BLaER1 treated with 17β-estradiol and CSF1 and Interleukin-3, amounts not matched to agents 10 nM and 100 nM (cell line): ENCODE data around the gene ZNF385C.
"Not testable (repeated sequence)": the region's sequence is repeated elsewhere in the genome, so short reads cannot be mapped to it uniquely, and the experiment has no call there.

Experiments used
- H3K27ac ChIP-seq, 11 experiments: shearing (Covaris generic); formaldehyde crosslinking; 2 replicates each; pipeline ENCODE4 v1.8.1; 2022
- H3K27me3 ChIP-seq, 11 experiments: shearing (Covaris generic); formaldehyde crosslinking; 2 replicates each; pipeline ENCODE4 v1.8.1; 2022
- H3K36me3 ChIP-seq, 11 experiments: shearing (Covaris generic); formaldehyde crosslinking; 2 replicates each; pipeline ENCODE4 v1.8.1; 2022
- H3K4me1 ChIP-seq, 10 experiments: shearing (Covaris generic); formaldehyde crosslinking; 2 replicates each; pipeline ENCODE4 v1.8.1; 2022
- H3K4me2 ChIP-seq, 11 experiments: shearing (Covaris generic); formaldehyde crosslinking; 2 replicates each; pipeline ENCODE4 v1.8.1; 2022
- H3K4me3 ChIP-seq, 10 experiments: shearing (Covaris generic); formaldehyde crosslinking; 2 replicates each; pipeline ENCODE4 v1.8.1; 2022
- H3K9ac ChIP-seq, 11 experiments: shearing (Covaris generic); formaldehyde crosslinking; 2 replicates each; pipeline ENCODE4 v1.8.1; 2022
- H3K9me3 ChIP-seq, 11 experiments: shearing (Covaris generic); formaldehyde crosslinking; replicated peaks in 1 of 11; 2 replicates each; pipeline ENCODE4 v1.8.1; 2022
- H4K20me1 ChIP-seq, 11 experiments: shearing (Covaris generic); formaldehyde crosslinking; 2 replicates each; pipeline ENCODE4 v1.8.1; 2022
- Cebpa-rat ChIP-seq, 11 experiments: shearing (Covaris generic); IDR thresholded peaks; 2 replicates each; pipeline ENCODE4 v1.8.1; 2022

ZNF385C gene, protein sequence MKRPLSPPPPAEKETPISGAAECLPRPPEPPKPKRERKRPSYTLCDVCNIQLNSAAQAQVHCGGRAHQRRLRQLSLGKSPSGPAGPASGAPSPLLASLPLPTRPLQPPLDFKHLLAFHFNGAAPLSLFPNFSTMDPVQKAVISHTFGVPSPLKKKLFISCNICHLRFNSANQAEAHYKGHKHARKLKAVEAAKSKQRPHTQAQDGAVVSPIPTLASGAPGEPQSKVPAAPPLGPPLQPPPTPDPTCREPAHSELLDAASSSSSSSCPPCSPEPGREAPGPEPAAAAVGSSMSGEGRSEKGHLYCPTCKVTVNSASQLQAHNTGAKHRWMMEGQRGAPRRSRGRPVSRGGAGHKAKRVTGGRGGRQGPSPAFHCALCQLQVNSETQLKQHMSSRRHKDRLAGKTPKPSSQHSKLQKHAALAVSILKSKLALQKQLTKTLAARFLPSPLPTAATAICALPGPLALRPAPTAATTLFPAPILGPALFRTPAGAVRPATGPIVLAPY

DNA sequence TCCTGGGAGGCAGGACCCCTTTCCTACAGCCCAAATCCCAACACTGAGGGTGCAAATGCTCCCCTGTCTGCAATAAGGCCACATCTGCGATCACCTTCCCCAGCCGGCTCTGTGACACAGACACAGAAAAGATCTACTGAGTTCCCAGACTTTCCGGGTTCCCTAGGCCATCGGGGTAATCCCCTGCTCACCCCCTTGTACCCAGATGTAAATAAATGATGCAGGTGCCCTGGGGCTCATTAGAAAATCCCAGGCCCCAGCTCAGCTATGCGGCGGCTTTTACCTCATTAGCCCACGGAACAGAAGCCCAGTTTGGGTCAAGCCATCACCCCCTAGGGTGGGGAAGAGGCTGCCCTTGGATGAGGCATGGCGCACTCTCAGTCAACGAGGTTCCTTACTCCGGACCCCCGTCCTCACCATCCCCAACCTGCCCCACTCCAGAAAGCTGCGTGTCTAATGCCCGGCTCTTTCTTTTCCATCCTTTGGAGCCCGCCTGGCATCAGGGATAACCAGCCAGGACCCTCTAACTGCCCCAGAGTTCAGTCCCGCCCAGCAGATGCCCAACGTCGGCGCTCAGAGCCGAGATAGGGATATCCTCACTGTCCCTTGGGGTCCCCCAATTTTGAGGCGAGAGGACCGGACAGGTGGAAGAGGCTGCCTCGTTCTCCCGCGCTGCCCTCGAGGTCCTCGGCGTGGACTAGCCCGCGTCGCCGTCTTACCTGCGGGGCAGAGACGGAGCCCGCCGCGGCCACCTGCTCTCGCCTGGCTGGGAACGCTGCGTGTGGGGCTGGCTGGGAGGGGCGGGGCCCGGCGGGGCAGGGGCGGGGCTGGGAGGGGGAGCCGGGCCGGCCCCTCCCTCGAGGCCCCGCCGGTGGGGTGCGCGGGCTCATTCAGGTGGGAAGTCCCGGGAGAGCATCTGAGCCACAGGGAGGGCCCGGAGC lies at the start of gene ZNF385C:
TSS of gene ZNF385C (minus strand) at position 783 of the 941 bp plus-strand sequence. CDS start 35,417 bp downstream, outside the sequence.
- Histone ChIP-seq H4K20me1 (0 out of 22 replicates have a peak, but pooled peaks cover 0 to 7% (median 0%) of the 10 kb centered on the region in 11 experiments), H3K36me3 (peaks cover 0 to under 1% (median 0%) of the 10 kb centered on the region in 11 experiments; a peak in 1 of 22 replicates), H3K4me3 (peak within 1 kb of the TSS in 1 of 10 experiments; percentile 24; a peak in 1 of 20 replicates), H3K4me2 (peak within 1 kb of the TSS; percentile 54 to 82 (median 75); a peak in 21 of 22 replicates), H3K27ac (no peak within 1 kb of the TSS), H3K27me3 (peaks cover 19 to 31% (median 21%) of the 10 kb centered on the region in 11 experiments), H3K9ac (0 out of 22 replicates have a peak within 1 kb of the TSS, but pooled peaks of 2 of the 11 experiments have one; percentile 20 to 32), H3K9me3 (no peaks in the 10 kb centered on the region), H3K4me1 (peaks cover 9 to 48% (median 41%) of the 10 kb centered on the region in 10 experiments; a peak in 19 of 20 replicates)
- no peak for TF ChIP-seq Cebpa-rat (IDR thresholded peaks at IDR 0.05)

DNA sequence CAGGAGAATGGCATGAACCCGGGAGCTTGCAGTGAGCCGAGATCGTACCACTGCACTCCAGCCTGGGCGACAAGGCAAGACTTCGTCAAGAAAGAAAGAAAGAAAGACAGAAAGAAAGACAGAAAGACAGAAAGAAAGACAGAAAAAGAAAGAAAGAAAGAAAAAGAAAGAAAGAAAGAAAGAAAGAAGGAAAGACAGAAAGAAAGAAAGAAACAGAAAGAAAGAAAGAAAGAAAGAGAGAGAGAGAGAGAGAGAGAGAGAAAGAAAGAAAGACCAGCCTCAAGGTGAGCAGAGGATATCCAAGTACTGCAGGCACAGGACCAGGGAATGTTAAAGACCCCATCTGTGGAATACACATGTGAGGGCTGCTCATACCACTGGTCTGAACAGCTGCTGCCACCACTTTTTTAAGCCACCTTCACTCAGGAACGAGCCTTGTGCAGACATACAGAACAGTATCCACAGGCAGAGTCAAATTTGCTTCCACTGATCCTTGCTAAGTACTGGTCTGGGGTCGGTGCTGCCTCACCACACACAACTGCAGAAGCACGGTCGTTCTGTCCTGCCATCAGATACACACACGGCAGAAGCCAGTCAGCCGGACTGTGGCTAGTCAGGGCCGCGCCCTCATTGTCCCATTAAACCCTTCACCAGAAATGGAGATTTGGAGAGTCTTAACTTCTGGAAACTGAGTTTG lies 48.8 kb upstream of the ZNF385C start:
- peaks cover 93 to 100% (median 100%) of the 10 kb centered on the region in 11 experiments for H4K20me1 ChIP-seq
- peak overlapping the region in 3 of 11 experiments; percentile 16 to 40 (median 28); a peak in 2 of 22 replicates for H3K4me2 ChIP-seq
- no peak overlapping the region for H3K4me3 ChIP-seq
- H3K9ac ChIP-seq = peak overlapping the region in 1 of 11 experiments; percentile 32; a peak in 1 of 22 replicates
- H3K9me3 ChIP-seq = no peaks in the 10 kb centered on the region
- H3K36me3 ChIP-seq = peaks cover 73 to 100% (median 93%) of the 10 kb centered on the region in 11 experiments
- TF ChIP-seq Cebpa-rat (IDR thresholded peaks at IDR 0.05) = no peak
- no peak overlapping the region for H3K27ac ChIP-seq
- peaks cover 22 to 98% (median 38%) of the 10 kb centered on the region in 10 experiments for H3K4me1 ChIP-seq
- H3K27me3 ChIP-seq = no peaks in the 10 kb centered on the region

DNA sequence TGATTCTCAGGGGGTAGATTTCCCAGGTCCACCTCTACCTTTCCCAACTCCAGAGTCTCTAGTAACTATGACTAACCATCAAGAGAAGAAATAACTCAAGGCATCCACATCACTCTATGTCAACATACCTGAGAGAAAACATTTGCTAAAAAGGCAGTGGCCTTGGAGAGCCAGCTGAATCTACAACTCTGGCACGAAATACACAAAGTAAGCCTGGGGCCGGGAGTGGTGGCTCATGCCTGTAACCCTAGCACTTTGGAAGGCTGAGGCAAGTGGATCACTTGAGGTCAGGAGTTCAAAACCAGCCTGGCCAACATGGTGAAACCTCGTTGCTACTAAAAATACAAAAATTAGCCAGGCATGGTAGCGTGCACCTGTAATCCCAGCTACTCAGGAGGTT lies 44.9 kb upstream of the ZNF385C start:
- not testable (repeated sequence) for H3K9me3 ChIP-seq, H3K27me3 ChIP-seq, H3K4me3 ChIP-seq
- H4K20me1 ChIP-seq = peaks cover 95 to 100% (median 100%) of the 10 kb centered on the region in 11 experiments
- H3K4me2 ChIP-seq = peak overlapping the region; percentile 35 to 87 (median 63)
- peaks cover 56 to 100% (median 88%) of the 10 kb centered on the region in 11 experiments for H3K36me3 ChIP-seq
- peak overlapping the region in 3 of 11 experiments; percentile 3 to 29 (median 25); a peak in 3 of 22 replicates for H3K27ac ChIP-seq
- H3K9ac ChIP-seq = peak overlapping the region in 6 of 11 experiments; percentile 16 to 67 (median 34); a peak in 6 of 22 replicates
- peaks cover 38 to 98% (median 58%) of the 10 kb centered on the region in 10 experiments for H3K4me1 ChIP-seq

DNA sequence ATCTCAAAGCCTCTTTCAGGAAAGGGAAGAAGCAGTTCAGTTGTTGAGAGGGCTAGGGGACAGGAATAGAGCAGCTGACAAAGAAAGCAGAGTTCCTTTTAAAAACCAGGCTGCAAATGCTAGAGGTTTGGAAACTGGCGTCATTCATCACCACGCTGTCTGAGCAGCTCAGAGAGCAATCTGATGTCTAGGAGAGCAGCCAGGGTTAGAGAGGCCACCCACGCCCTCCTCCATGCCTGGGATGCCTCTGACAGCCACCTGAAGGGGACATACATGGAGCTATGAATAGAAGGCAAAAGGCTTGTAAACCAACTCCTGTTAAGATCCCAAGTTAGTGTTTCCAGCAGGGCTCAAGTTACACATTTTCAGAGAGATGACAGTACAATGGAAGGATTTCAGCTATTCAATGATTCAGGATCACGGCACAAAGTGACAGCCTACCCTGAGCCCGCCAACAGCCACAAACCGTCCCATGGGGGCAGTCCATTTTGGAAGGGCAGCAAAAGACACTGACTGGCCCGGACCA lies 44.2 kb upstream of the ZNF385C start:
- peaks cover 95 to 100% (median 100%) of the 10 kb centered on the region in 11 experiments for H4K20me1 ChIP-seq
- H3K4me3 ChIP-seq = no peak overlapping the region; a peak in 1 of 20 replicates
- H3K9me3 ChIP-seq = no peaks in the 10 kb centered on the region
- TF ChIP-seq Cebpa-rat (IDR thresholded peaks at IDR 0.05) = no peak
- peaks cover 53 to 100% (median 88%) of the 10 kb centered on the region in 11 experiments for H3K36me3 ChIP-seq
- H3K9ac ChIP-seq = peak overlapping the region in 9 of 11 experiments; percentile 14 to 67 (median 42); a peak in 14 of 22 replicates
- H3K27me3 ChIP-seq = no peaks in the 10 kb centered on the region
- H3K27ac ChIP-seq = peak overlapping the region in 7 of 11 experiments; percentile 3 to 45 (median 25); a peak in 8 of 22 replicates
- peaks cover 38 to 98% (median 59%) of the 10 kb centered on the region in 10 experiments for H3K4me1 ChIP-seq
- H3K4me2 ChIP-seq = peak overlapping the region; percentile 35 to 87 (median 63)

DNA sequence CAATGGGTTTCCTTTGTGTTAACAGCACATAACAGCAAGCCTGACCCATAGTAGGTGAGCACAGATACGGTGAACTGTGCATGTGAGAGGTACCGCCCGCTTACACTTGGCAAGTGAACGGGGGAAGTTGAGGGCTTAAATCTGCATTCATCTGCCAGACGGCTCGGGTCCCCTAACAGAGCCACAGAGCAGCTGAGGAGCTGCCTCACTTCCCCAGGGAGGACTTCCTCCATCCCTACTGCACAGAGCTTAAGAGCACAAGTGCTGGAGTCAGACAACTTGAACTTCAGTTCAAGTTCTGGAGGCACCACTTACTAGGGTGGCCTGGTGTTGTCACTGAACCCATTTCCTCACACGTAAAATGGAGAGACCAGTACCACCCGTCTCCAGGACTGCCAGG lies 43.1 kb upstream of the ZNF385C start:
- Histone ChIP-seq H3K9me3 (no peaks in the 10 kb centered on the region), H3K36me3 (peaks cover 53 to 100% (median 88%) of the 10 kb centered on the region in 11 experiments), H4K20me1 (peaks cover 89 to 100% (median 100%) of the 10 kb centered on the region in 11 experiments), H3K9ac (peak overlapping the region in 2 of 11 experiments; percentile 19 to 25; a peak in 3 of 22 replicates), H3K27me3 (no peaks in the 10 kb centered on the region), H3K27ac (peak overlapping the region in 3 of 11 experiments; percentile 0 to 23 (median 1); a peak in 2 of 22 replicates), H3K4me2 (peak overlapping the region; percentile 35 to 87 (median 63)), H3K4me1 (peaks cover 39 to 98% (median 66%) of the 10 kb centered on the region in 10 experiments), H3K4me3 (no peak overlapping the region; a peak in 1 of 20 replicates)
- TF ChIP-seq Cebpa-rat (IDR thresholded peaks at IDR 0.05) = no peak

DNA sequence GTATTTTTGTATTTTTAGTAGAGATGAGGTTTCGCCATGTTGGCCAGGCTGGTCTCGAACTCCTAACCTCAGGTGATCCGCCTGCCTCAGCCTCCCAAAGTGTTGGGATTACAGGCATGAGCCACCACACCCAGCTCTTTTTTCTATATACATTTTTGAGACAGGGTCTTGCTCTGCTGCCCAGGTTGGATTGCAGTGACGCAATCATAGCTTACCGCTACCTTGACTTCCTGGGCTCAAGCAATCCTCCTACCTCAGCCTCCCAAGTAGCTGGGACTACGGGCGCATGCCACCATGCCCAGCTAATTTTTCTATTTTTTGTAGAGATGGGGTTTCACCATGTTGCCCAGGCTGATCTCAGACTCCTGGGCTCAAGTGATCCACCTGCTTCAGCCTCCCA lies 42.4 kb upstream of the ZNF385C start:
- H3K27me3 ChIP-seq, H3K9me3 ChIP-seq, H3K4me3 ChIP-seq: not testable (repeated sequence)
- TF ChIP-seq Cebpa-rat (IDR thresholded peaks at IDR 0.05) = peak in 2 of 11 experiments; percentile 33 to 72; a peak in 3 of 22 replicates
- Histone ChIP-seq H3K27ac (peak overlapping the region in 2 of 11 experiments; percentile 0 to 9; a peak in 1 of 22 replicates), H3K4me1 (peaks cover 46 to 98% (median 72%) of the 10 kb centered on the region in 10 experiments), H3K36me3 (peaks cover 50 to 100% (median 84%) of the 10 kb centered on the region in 11 experiments), H4K20me1 (peaks cover 82 to 100% (median 100%) of the 10 kb centered on the region in 11 experiments), H3K4me2 (peak overlapping the region in 9 of 11 experiments; percentile 35 to 87 (median 64); a peak in 16 of 22 replicates), H3K9ac (peak overlapping the region in 2 of 11 experiments; percentile 19 to 25; a peak in 2 of 22 replicates)

DNA sequence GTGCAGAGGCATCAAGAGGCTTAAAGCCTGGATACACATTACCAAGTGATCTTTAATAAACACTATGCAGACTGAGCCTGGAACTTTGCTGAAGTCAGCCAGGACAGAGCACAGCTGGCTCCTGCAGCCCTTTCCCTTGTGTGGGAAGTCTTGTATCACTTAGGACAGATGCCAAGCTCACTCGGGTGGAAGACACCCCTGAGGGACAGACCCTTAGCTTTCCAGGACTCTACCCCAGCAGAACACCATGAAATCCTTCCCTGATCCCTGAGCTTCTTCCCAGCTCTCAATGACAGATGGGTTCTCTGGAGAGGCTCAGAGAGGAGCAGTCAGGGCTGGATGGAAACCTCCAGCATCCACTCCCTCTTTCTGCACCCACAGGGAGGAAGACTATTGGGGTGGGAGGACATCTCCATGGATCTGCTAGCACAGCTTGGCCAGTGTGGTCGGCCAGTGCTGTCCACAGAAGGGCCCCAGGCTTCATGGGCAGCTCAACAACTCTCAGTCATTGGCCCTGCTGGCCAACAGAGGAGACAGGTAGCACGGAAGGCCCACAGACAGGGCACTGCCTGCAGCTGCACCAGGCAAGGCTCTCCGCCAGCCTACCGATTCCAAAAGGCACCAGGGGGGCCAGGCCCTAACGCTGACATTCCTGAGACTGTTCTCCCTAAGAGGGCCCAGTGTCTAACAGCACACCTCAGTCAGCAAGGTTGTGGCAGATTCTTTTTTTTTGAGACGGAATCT lies 40.6 kb upstream of the ZNF385C start:
- peaks cover 50 to 100% (median 84%) of the 10 kb centered on the region in 11 experiments for H3K36me3 ChIP-seq
- no peaks in the 10 kb centered on the region for H3K9me3 ChIP-seq
- peaks cover 64 to 99% (median 83%) of the 10 kb centered on the region in 10 experiments for H3K4me1 ChIP-seq
- H3K27ac ChIP-seq = peak overlapping the region in 2 of 11 experiments; percentile 1 to 11; a peak in 2 of 22 replicates
- no peak for TF ChIP-seq Cebpa-rat (IDR thresholded peaks at IDR 0.05)
- H3K27me3 ChIP-seq = no peaks in the 10 kb centered on the region
- no peak overlapping the region for H3K4me3 ChIP-seq
- H4K20me1 ChIP-seq = peaks cover 65 to 100% (median 100%) of the 10 kb centered on the region in 11 experiments
- H3K4me2 ChIP-seq = peak overlapping the region in 5 of 11 experiments; percentile 4 to 87 (median 38); a peak in 8 of 22 replicates
- H3K9ac ChIP-seq = peak overlapping the region in 5 of 11 experiments; percentile 14 to 52 (median 25); a peak in 5 of 22 replicates
